Calu3 (cell line): Measurements from ENCODE around the gene RTN4R. TPM values are rescaled to one million over a fixed set of nuclear protein-coding genes. Genes with fewer than 3 reads are reported as not detected.

Experiments
- BruUV-seq: library from RNA; stranded (reverse); fragments of 400-500 nt; replicated peaks from 2 replicates; lab custom pipeline; 2021; lab: Mats Ljungman, UMichigan
- CTCF ChIA-PET: fragments of 300-600 bp; sonication (Branson Sonifier 250); formaldehyde crosslinking; loops from one replicate; lab custom pipeline; 2022; ENCODE audit warnings: antibody characterized with exemption; lab: Charles Lee
- DNase-seq: peaks from one replicate; pipeline ENCODE4 v3.0.0; 2022
- H3K27ac Mint-ChIP-seq: one replicate; pipeline ENCODE4 v1.8.0; 2022; ENCODE audit warnings: mixed read lengths; ENCODE audit not compliant: unreplicated experiment
- H3K27me3 Mint-ChIP-seq: one replicate; pipeline ENCODE4 v1.8.0; 2022; ENCODE audit warnings: mixed read lengths; ENCODE audit not compliant: unreplicated experiment
- H3K36me3 Mint-ChIP-seq: one replicate; pipeline ENCODE4 v1.8.0; 2022; ENCODE audit warnings: mild to moderate bottlenecking, moderate library complexity, mixed read lengths; ENCODE audit not compliant: insufficient read depth, unreplicated experiment
- H3K4me1 Mint-ChIP-seq: one replicate; pipeline ENCODE4 v1.8.0; 2022; ENCODE audit warnings: mild to moderate bottlenecking, low read depth, mixed read lengths; ENCODE audit not compliant: unreplicated experiment
- H3K4me3 Mint-ChIP-seq: one replicate; pipeline ENCODE4 v1.8.0; 2022; ENCODE audit warnings: mild to moderate bottlenecking, low read depth, moderate library complexity, mixed read lengths; ENCODE audit not compliant: unreplicated experiment
- H3K9me3 Mint-ChIP-seq: one replicate; pipeline ENCODE4 v1.8.0; 2022; ENCODE audit warnings: low read depth, mixed read lengths; ENCODE audit not compliant: unreplicated experiment
- intact Hi-C: fragments of 100-400 bp; cut with micrococcal nuclease; formaldehyde crosslinking; loops from one replicate; pipeline ENCODE4 v1.10.0; 2022; ENCODE audit not compliant: unreplicated experiment
- total RNA-seq: library from RNA; stranded (reverse); gene quantifications from 2 replicates; pipeline ENCODE4 v1.2.3, GENCODE V29; 2022
- TF ChIP-seq, protein P1 (sequence below): fragments of 200-600 bp; IDR thresholded peaks from one replicate; pipeline ENCODE4 v1.8.0; 2022; ENCODE audit warnings: antibody characterized with exemption; ENCODE audit not compliant: unreplicated experiment

Gene RTN4R
- total RNA-seq, 1 experiment from 2014 or later: 4.1 TPM

DNA sequence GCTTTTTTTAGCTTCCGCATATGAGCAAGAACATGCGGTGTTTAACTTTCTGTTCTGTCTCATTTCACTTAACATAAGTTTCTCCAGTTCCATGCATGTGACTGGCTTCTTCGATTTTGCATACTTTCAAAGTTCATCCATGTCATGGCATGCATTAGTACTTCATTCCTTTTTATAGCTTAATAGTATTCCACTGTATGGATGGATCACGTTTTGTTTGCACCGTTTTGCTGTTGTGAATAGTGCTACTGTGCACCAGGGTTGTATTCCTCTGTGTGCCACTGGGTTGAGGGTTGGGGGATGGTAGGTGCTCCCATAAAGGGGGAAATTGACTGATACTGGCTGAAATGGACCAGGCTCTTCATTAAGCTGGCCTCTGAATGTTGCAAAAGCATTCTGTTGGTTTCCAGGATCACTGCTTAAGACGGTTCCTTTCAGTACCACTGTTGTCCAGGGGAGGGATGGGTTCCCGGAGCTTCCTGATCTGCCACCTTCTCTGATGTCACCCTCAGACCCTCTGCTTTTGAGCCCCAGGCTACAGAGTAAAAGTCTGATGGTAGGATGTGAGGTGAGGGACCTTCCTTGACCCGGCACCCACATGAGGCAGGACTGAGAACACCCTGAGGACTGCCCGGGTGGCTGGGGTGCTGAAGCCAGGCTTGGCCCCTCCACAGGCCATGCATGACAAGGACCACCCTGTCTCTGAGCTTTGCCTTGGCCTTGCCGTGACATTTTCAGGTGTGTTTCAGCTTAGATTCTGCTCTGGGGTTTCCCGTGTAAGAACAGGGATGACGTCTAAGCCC lies 27.3 kb upstream of the RTN4R start:
- Mint-ChIP-seq H3K4me3 (no peak overlapping the region), H3K9me3 (no peaks in the 10 kb centered on the region), H3K27ac (no peak overlapping the region), H3K27me3 (peaks cover 90% of the 10 kb centered on the region), H3K4me1 (peaks cover 8% of the 10 kb centered on the region), H3K36me3 (peaks cover 20% of the 10 kb centered on the region)
- TF ChIP-seq, protein P1, sequence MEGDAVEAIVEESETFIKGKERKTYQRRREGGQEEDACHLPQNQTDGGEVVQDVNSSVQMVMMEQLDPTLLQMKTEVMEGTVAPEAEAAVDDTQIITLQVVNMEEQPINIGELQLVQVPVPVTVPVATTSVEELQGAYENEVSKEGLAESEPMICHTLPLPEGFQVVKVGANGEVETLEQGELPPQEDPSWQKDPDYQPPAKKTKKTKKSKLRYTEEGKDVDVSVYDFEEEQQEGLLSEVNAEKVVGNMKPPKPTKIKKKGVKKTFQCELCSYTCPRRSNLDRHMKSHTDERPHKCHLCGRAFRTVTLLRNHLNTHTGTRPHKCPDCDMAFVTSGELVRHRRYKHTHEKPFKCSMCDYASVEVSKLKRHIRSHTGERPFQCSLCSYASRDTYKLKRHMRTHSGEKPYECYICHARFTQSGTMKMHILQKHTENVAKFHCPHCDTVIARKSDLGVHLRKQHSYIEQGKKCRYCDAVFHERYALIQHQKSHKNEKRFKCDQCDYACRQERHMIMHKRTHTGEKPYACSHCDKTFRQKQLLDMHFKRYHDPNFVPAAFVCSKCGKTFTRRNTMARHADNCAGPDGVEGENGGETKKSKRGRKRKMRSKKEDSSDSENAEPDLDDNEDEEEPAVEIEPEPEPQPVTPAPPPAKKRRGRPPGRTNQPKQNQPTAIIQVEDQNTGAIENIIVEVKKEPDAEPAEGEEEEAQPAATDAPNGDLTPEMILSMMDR: no peak
- no peak for DNase-seq
- CTCF ChIA-PET: interaction anchor here (0.6 kb wide), 1 partner anchor 136 kb away, joined by 4 read pairs; no protein-coding TSS in a partner anchor
- no TSS peak for BruUV-seq
- intact Hi-C loops: no loop called here

DNA sequence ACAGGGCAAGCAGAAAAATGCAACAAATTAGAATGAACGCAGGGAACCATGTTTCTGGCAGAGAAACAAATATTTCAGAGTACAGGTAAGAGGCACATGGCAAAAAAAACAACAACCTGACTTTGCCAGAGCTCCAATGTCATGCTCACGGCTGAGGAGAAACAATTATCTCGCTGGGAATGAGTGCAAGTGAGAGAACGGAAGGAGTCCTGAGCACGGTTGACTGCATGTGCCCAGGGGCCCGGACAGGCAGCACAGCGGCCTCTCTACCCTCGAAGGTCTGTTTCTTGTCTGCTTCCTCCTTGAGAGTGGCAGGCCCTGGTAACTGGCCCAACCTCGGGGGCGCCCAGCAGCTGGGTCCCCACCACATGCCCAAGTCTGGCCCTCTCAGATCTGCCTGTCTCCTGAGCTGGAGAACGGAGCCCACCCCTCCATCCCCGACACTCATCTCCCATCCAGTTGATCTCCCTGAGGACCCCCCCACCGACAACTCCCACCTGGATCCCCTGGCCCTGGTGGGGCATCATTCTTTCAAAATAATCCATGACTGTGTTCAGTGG lies 24.6 kb upstream of the RTN4R start:
- H3K4me1 Mint-ChIP-seq: no peaks in the 10 kb centered on the region
- H3K27me3 Mint-ChIP-seq: peaks cover 100% of the 10 kb centered on the region
- peaks cover 8% of the 10 kb centered on the region for H3K36me3 Mint-ChIP-seq
- no peak overlapping the region for H3K4me3 Mint-ChIP-seq
- CTCF ChIA-PET: interaction anchor here (1.4 kb wide), 1 partner anchor 136 kb away, joined by 3 read pairs; no protein-coding TSS in a partner anchor
- intact Hi-C loops: no loop called here
- DNase-seq: no peak
- H3K27ac Mint-ChIP-seq: no peak overlapping the region
- BruUV-seq: no TSS peak
- no peaks in the 10 kb centered on the region for H3K9me3 Mint-ChIP-seq
- TF ChIP-seq, protein P1: no peak

DNA sequence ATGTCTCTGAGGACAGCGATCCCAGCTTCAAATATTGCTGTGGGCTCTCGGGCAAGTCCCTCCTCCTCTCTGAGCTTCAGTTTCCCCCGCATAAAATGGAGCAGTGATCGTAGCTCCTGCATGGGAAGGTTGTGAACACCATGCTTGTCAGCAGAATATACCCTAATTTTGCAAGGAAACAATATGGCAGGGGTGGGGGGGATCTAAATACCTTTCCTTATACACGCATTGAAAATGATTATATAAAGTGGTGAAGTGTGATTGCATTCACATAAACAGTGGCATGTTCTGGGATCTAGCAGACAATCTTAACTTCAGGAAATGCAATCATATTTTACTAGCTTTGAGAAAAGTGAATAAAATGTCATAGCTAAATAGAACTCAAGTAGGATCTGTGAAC lies 24.0 kb upstream of the RTN4R start:
- intact Hi-C loops: no loop called here
- BruUV-seq: no TSS peak
- H3K27ac Mint-ChIP-seq: no peak overlapping the region
- H3K36me3 Mint-ChIP-seq: peaks cover 4% of the 10 kb centered on the region
- H3K27me3 Mint-ChIP-seq: peaks cover 100% of the 10 kb centered on the region
- H3K4me1 Mint-ChIP-seq: no peaks in the 10 kb centered on the region
- CTCF ChIA-PET: no interaction called here
- DNase-seq: no peak
- TF ChIP-seq, protein P1: no peak
- no peak overlapping the region for H3K4me3 Mint-ChIP-seq
- H3K9me3 Mint-ChIP-seq: no peaks in the 10 kb centered on the region

DNA sequence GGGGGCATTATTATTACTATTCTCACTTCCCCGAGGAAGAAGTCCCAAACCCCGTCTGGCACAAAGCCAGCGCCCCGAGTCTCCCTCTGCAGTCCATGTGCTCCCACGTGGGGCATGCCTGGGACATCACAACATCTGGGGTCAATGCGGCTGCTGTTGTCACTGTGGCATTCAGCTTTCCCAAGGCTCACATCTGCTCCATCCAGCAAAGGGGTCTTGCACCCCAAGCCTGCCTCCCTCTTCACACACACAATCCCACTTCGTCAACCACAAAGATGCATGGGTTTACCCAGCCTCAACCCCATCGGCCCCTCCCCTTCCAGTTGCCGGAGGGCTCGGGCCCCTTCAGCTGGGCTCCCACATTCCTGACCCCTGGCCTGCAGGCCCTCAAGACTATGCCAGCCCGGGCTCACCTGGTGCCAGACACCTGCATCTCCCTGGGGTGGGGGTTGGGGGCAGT lies 23.5 kb upstream of the RTN4R start:
- no peak for DNase-seq
- H3K4me3 Mint-ChIP-seq: no peak overlapping the region
- H3K9me3 Mint-ChIP-seq: no peaks in the 10 kb centered on the region
- TF ChIP-seq, protein P1: no peak
- peaks cover 4% of the 10 kb centered on the region for H3K36me3 Mint-ChIP-seq
- BruUV-seq: no TSS peak
- intact Hi-C loops: no loop called here
- CTCF ChIA-PET: no interaction called here
- H3K27me3 Mint-ChIP-seq: peaks cover 100% of the 10 kb centered on the region
- H3K4me1 Mint-ChIP-seq: no peaks in the 10 kb centered on the region
- H3K27ac Mint-ChIP-seq: no peak overlapping the region
